NB4 (cell line): ENCODE measurements around the gene MINDY2.

Experiments used
- MYC ChIP-seq: IDR thresholded peaks from 2 replicates; pipeline ENCODE4 v1.6.1; 2011; ENCODE audit warnings: low read depth, low read length
- POLR2A ChIP-seq: IDR thresholded peaks from 2 replicates; pipeline ENCODE4 v1.6.1; 2011; ENCODE audit warnings: mild to moderate bottlenecking; ENCODE audit not compliant: insufficient read length; ENCODE audit errors: extremely low read depth
- TF ChIP-seq, protein P1 (sequence below): IDR thresholded peaks from one replicate; pipeline ENCODE4 v1.5.1; 2012; ENCODE audit warnings: low read depth, low read length

DNA sequence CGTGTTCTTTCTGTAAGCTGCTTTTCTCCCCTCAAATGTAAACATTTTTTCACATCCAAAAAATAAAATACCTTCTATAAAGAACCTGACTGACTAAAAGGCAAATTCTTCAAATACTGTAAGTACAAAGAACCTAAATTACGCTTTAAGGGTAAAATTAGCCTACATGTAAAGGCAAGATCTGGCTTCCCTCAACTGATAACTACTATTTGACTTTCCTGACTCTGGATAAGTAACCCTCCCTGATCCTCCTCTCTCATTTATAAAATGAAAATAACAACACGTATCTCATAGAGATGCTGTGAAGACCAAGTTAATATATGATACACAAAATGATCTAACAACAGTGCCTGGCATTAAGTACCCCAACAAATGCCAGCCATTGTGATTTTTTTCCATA lies 33.8 kb upstream of the MINDY2 start:
- TF ChIP-seq, protein P1, sequence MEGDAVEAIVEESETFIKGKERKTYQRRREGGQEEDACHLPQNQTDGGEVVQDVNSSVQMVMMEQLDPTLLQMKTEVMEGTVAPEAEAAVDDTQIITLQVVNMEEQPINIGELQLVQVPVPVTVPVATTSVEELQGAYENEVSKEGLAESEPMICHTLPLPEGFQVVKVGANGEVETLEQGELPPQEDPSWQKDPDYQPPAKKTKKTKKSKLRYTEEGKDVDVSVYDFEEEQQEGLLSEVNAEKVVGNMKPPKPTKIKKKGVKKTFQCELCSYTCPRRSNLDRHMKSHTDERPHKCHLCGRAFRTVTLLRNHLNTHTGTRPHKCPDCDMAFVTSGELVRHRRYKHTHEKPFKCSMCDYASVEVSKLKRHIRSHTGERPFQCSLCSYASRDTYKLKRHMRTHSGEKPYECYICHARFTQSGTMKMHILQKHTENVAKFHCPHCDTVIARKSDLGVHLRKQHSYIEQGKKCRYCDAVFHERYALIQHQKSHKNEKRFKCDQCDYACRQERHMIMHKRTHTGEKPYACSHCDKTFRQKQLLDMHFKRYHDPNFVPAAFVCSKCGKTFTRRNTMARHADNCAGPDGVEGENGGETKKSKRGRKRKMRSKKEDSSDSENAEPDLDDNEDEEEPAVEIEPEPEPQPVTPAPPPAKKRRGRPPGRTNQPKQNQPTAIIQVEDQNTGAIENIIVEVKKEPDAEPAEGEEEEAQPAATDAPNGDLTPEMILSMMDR, result no peak
- no peak for TF ChIP-seq POLR2A
- no peak for TF ChIP-seq MYC
